Endodermal cell (in vitro differentiated cells): Measurements from ENCODE around the gene FRMPD4. TPM values are rescaled to one million over a fixed set of nuclear protein-coding genes. Genes with fewer than 3 reads are reported as not detected.

Source experiments
- DNase-seq: peaks from one replicate; pipeline ENCODE4 v3.0.0-alpha.2; 2017
- H3K27ac ChIP-seq: 2 replicates; pipeline ENCODE4 v1.5.1; 2013; ENCODE audit warnings: mild to moderate bottlenecking, low read depth, low read length, moderate library complexity
- H3K27me3 ChIP-seq: 2 replicates; pipeline ENCODE4 v1.6.1; 2013; ENCODE audit warnings: mild to moderate bottlenecking, low read length, moderate library complexity; ENCODE audit not compliant: insufficient read depth, control insufficient read depth, poor library complexity, severe bottlenecking
- H3K36me3 ChIP-seq: 2 replicates; pipeline ENCODE4 v1.7.0; 2013; ENCODE audit warnings: mild to moderate bottlenecking, low read length, moderate library complexity; ENCODE audit not compliant: control insufficient read depth, insufficient read depth
- H3K4me1 ChIP-seq: one replicate; pipeline ENCODE4 v1.7.0; 2013; ENCODE audit warnings: low read length; ENCODE audit not compliant: control insufficient read depth, insufficient read depth
- H3K4me3 ChIP-seq: 2 replicates; pipeline ENCODE4 v1.5.1; 2013; ENCODE audit warnings: mild to moderate bottlenecking, low read length, moderate library complexity
- H3K9ac ChIP-seq: 2 replicates; pipeline ENCODE4 v1.6.1; 2013; ENCODE audit warnings: mild to moderate bottlenecking, low read length, moderate library complexity; ENCODE audit not compliant: poor library complexity, severe bottlenecking; ENCODE audit errors: extremely low read depth
- H3K9me3 ChIP-seq: 2 replicates; pipeline ENCODE4 v1.6.1; 2013; ENCODE audit warnings: mild to moderate bottlenecking, low read length, moderate library complexity; ENCODE audit not compliant: control insufficient read depth
- H3K27ac Mint-ChIP-seq: 2 replicates; pipeline ENCODE4 v1.8.0; 2020; ENCODE audit warnings: mixed read lengths
- H3K27me3 Mint-ChIP-seq: 2 replicates; pipeline ENCODE4 v1.8.0; 2021; ENCODE audit warnings: mild to moderate bottlenecking, mixed read lengths; ENCODE audit not compliant: insufficient read depth
- H3K36me3 Mint-ChIP-seq: 2 replicates; pipeline ENCODE4 v1.8.0; 2020; ENCODE audit warnings: low read depth, mixed read lengths
- H3K4me1 Mint-ChIP-seq: 2 replicates; pipeline ENCODE4 v1.8.0; 2020; ENCODE audit warnings: mixed read lengths
- H3K4me3 Mint-ChIP-seq: 2 replicates; pipeline ENCODE4 v1.8.0; 2020; ENCODE audit warnings: mild to moderate bottlenecking, moderate library complexity, mixed read lengths
- H3K9me3 Mint-ChIP-seq: 2 replicates; pipeline ENCODE4 v1.8.0; 2020; ENCODE audit warnings: mild to moderate bottlenecking, mixed read lengths
- WGBS, 2 experiments: methylation state at CpG; one replicate each; pipeline versions ENCODE4 v1.1.5 to v1.1.7; 2013; ENCODE audit warnings: missing lambda C conversion rate in 2 of 2, mixed read lengths in 1 of 2; ENCODE audit not compliant: insufficient coverage in 1 of 2, insufficient read length in 1 of 2; 5-methylcytosine and 5-hydroxymethylcytosine counted together
- total RNA-seq, 2 donors: library from RNA; stranded (reverse); fragmentation: NEBNext Ultra II Directional in 1 of 2; extraction: Animal tissue kit (Norgen Biotek cat#: 25700) in 1 of 2; gene quantifications; 2 replicates in 1 of 2; 3 replicates in 1 of 2; pipeline ENCODE4 v1.2.1, GENCODE V29; 2021
- TF ChIP-seq, protein P1 (sequence below): fragments of 200-600 bp; sonication (generic); conservative IDR thresholded peaks from 2 replicates; pipeline ENCODE4 v1.5.0; 2021; ENCODE audit warnings: antibody characterized with exemption, mild to moderate bottlenecking

FRMPD4 gene
- total RNA-seq, 2 donors from 2014 or later: 0.09 to 0.81 TPM

- Mint-ChIP-seq H3K4me3 (no peak overlapping the region), H3K9me3 (peaks cover 6% of the 10 kb centered on the region), H3K36me3 (no peaks in the 10 kb centered on the region), H3K27me3 (no peaks in the 10 kb centered on the region), H3K4me1 (no peaks in the 10 kb centered on the region), H3K27ac (no peak overlapping the region)
- H3K9ac ChIP-seq: no peak overlapping the region
- no peak for DNase-seq
- no peaks in the 10 kb centered on the region for H3K27me3 ChIP-seq
- H3K9me3 ChIP-seq: no peaks in the 10 kb centered on the region
- no peak overlapping the region for H3K4me3 ChIP-seq
- TF ChIP-seq, protein P1, sequence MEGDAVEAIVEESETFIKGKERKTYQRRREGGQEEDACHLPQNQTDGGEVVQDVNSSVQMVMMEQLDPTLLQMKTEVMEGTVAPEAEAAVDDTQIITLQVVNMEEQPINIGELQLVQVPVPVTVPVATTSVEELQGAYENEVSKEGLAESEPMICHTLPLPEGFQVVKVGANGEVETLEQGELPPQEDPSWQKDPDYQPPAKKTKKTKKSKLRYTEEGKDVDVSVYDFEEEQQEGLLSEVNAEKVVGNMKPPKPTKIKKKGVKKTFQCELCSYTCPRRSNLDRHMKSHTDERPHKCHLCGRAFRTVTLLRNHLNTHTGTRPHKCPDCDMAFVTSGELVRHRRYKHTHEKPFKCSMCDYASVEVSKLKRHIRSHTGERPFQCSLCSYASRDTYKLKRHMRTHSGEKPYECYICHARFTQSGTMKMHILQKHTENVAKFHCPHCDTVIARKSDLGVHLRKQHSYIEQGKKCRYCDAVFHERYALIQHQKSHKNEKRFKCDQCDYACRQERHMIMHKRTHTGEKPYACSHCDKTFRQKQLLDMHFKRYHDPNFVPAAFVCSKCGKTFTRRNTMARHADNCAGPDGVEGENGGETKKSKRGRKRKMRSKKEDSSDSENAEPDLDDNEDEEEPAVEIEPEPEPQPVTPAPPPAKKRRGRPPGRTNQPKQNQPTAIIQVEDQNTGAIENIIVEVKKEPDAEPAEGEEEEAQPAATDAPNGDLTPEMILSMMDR: no peak
- H3K4me1 ChIP-seq: no peaks in the 10 kb centered on the region
- H3K36me3 ChIP-seq: no peaks in the 10 kb centered on the region
- 97% methylated on average over 3 of the region's 3 CpGs; no CpG with 5 or more reads in 1 of the 2 experiments for WGBS, 2 experiments
- H3K27ac ChIP-seq: no peak overlapping the region
Measured at GRCh38 chrX:12480956-12481355, 342.7 kb downstream of the FRMPD4 start.

DNA sequence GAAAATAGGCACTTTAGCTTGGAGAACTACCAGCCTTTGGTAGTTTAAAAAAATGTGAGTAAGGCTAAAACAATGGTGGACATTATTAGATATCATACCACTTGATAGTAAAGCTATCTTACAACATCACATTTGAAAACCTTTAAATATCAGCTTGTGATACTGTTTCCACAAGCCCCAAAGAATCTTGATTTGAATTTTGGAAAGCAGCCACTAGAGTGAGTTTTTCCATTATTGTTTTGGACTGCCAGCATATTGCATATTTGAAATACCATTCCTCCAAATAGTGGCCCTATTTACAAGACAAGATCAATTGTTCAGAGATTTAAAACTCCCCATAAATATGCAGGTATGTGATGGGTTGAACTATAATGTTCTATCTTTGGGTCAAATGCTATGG lies 349.9 kb downstream of the FRMPD4 start:
- Histone ChIP-seq H3K9ac (no peak overlapping the region), H3K4me1 (no peaks in the 10 kb centered on the region), H3K36me3 (no peaks in the 10 kb centered on the region), H3K4me3 (no peak overlapping the region), H3K27me3 (no peaks in the 10 kb centered on the region), H3K9me3 (no peaks in the 10 kb centered on the region), H3K27ac (no peak overlapping the region)
- H3K4me1 Mint-ChIP-seq: no peaks in the 10 kb centered on the region
- H3K9me3 Mint-ChIP-seq: no peaks in the 10 kb centered on the region
- no peak for DNase-seq
- no peak overlapping the region for H3K4me3 Mint-ChIP-seq
- TF ChIP-seq, protein P1: no peak
- no peaks in the 10 kb centered on the region for H3K36me3 Mint-ChIP-seq
- H3K27me3 Mint-ChIP-seq: no peaks in the 10 kb centered on the region
- no peak overlapping the region for H3K27ac Mint-ChIP-seq

- WGBS, 2 experiments: 86% methylated on average over 2 of the region's 2 CpGs; no CpG with 5 or more reads in 1 of the 2 experiments
- no peak overlapping the region for H3K9ac ChIP-seq
- H3K4me1 Mint-ChIP-seq: no peaks in the 10 kb centered on the region
Measured at GRCh38 chrX:12488771-12489170, 350.5 kb downstream of the FRMPD4 start.

More at GRCh38 chrX:12488771-12489170, 350.5 kb downstream of the FRMPD4 start:
- H3K27ac ChIP-seq: no peak overlapping the region
- no peaks in the 10 kb centered on the region for H3K36me3 ChIP-seq
- Mint-ChIP-seq H3K27ac (no peak overlapping the region), H3K36me3 (no peaks in the 10 kb centered on the region), H3K27me3 (no peaks in the 10 kb centered on the region), H3K4me3 (no peak overlapping the region), H3K9me3 (no peaks in the 10 kb centered on the region)
- H3K4me3 ChIP-seq: no peak overlapping the region
- TF ChIP-seq, protein P1: no peak
- no peaks in the 10 kb centered on the region for H3K4me1 ChIP-seq
- H3K9me3 ChIP-seq: no peaks in the 10 kb centered on the region
- no peak for DNase-seq
- no peaks in the 10 kb centered on the region for H3K27me3 ChIP-seq
